HL-60 (cell line): Measurements from ENCODE around the gene NBDY.
A peak's percentile ranks its signal among the peaks of the same experiment; 100 is the strongest.
"Not testable (repeated sequence)": the region's sequence is repeated elsewhere in the genome, so short reads cannot be mapped to it uniquely, and the experiment has no call there.

Source experiments
- DNase-seq, 2 experiments: peaks; one replicate each; pipeline ENCODE4 v3.0.0-alpha.2; 2010 to 2020; ENCODE audit warnings: low read depth in 1 of 2, low spot score in 1 of 2
- H3K27ac ChIP-seq: fragments of 250-450 bp; sonication (Bioruptor Pico); replicated peaks from 2 replicates; pipeline ENCODE4 v1.5.1; 2020; ENCODE audit warnings: mild to moderate bottlenecking, moderate library complexity
- H3K27me3 ChIP-seq: fragments of 250-450 bp; sonication (Bioruptor Pico); 2 replicates; pipeline ENCODE4 v1.5.1; 2021; ENCODE audit warnings: mild to moderate bottlenecking, moderate library complexity; ENCODE audit not compliant: insufficient read depth, poor library complexity, severe bottlenecking
- H3K4me3 ChIP-seq: replicated peaks from 2 replicates; pipeline ENCODE4 v1.5.1; 2011; ENCODE audit warnings: mild to moderate bottlenecking, control low read depth, low read length; ENCODE audit not compliant: insufficient read depth
- GABPA ChIP-seq: IDR thresholded peaks from 2 replicates; pipeline ENCODE4 v1.6.1; 2012; ENCODE audit warnings: low read depth
- POLR2AphosphoS5 ChIP-seq: IDR thresholded peaks from 2 replicates; pipeline ENCODE4 v1.6.1; 2012; ENCODE audit warnings: low read depth
- SPI1 ChIP-seq: IDR thresholded peaks from 2 replicates; pipeline ENCODE4 v1.6.1; 2012; ENCODE audit warnings: low read depth, mild to moderate bottlenecking, borderline replicate concordance
- long read RNA-seq: library from polyadenylated mRNA; unstranded; transcript quantifications from one replicate; pipeline ENCODE4 v2.0.0, GENCODE V29; 2020
- TF ChIP-seq, protein P1 (sequence below): IDR thresholded peaks from one replicate; pipeline ENCODE4 v1.5.1; 2011; ENCODE audit warnings: low read length, control low read depth, inconsistent platforms; ENCODE audit not compliant: insufficient read depth
- TF ChIP-seq, protein P2 (sequence below): IDR thresholded peaks from 2 replicates; pipeline ENCODE4 v1.6.1; 2012; ENCODE audit warnings: low read depth; ENCODE audit not compliant: insufficient replicate concordance

Gene NBDY, protein sequence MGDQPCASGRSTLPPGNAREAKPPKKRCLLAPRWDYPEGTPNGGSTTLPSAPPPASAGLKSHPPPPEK
- long read RNA-seq, transcript NBDY-201 (3 exons, 1,529 nt), result major isoform, 40 of 43 reads
- long read RNA-seq, partial matches to known transcripts, result 0 of 43 reads
- long read RNA-seq, other reads (novel, unspliced or antisense), result 0 of 43 reads

DNA sequence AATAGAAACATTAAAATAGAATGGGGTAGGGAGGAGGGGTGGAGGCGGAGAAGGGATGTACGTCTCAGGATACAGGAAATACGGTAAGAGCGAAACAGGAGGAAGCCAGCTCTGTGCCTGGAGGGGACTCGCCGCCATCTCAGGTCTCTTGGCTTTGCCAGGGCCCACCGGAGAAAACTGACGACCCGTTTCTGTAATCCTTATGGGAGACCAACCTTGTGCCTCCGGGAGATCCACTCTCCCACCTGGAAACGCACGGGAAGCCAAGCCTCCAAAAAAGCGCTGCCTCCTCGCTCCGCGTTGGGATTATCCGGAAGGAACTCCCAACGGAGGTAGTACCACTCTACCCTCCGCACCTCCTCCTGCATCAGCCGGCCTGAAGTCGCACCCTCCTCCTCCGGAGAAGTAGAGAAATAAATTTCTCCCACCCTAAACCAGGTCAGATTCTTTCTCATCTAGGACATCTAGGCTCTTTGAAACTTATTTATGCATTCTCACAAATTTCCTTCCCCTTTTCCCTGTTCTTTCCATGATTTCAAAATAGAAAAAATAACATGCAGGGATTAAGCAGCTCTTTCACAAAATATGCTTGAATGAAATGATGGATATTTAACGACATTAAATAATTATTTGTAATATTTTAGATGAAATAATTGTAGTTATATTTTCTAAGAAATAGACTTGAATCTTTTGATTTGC is at the start of gene NBDY:
TSS of gene NBDY (plus strand) at position 92 of the 699 bp plus-strand sequence. CDS start at position 203, 111 bp downstream.
- peak within 1 kb of the TSS; percentile 66 for H3K27ac ChIP-seq
- TF ChIP-seq POLR2AphosphoS5 (no peak), GABPA (no peak), SPI1 (no peak)
- TF ChIP-seq, protein P1, sequence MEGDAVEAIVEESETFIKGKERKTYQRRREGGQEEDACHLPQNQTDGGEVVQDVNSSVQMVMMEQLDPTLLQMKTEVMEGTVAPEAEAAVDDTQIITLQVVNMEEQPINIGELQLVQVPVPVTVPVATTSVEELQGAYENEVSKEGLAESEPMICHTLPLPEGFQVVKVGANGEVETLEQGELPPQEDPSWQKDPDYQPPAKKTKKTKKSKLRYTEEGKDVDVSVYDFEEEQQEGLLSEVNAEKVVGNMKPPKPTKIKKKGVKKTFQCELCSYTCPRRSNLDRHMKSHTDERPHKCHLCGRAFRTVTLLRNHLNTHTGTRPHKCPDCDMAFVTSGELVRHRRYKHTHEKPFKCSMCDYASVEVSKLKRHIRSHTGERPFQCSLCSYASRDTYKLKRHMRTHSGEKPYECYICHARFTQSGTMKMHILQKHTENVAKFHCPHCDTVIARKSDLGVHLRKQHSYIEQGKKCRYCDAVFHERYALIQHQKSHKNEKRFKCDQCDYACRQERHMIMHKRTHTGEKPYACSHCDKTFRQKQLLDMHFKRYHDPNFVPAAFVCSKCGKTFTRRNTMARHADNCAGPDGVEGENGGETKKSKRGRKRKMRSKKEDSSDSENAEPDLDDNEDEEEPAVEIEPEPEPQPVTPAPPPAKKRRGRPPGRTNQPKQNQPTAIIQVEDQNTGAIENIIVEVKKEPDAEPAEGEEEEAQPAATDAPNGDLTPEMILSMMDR, result no peak
- TF ChIP-seq, protein P2, sequence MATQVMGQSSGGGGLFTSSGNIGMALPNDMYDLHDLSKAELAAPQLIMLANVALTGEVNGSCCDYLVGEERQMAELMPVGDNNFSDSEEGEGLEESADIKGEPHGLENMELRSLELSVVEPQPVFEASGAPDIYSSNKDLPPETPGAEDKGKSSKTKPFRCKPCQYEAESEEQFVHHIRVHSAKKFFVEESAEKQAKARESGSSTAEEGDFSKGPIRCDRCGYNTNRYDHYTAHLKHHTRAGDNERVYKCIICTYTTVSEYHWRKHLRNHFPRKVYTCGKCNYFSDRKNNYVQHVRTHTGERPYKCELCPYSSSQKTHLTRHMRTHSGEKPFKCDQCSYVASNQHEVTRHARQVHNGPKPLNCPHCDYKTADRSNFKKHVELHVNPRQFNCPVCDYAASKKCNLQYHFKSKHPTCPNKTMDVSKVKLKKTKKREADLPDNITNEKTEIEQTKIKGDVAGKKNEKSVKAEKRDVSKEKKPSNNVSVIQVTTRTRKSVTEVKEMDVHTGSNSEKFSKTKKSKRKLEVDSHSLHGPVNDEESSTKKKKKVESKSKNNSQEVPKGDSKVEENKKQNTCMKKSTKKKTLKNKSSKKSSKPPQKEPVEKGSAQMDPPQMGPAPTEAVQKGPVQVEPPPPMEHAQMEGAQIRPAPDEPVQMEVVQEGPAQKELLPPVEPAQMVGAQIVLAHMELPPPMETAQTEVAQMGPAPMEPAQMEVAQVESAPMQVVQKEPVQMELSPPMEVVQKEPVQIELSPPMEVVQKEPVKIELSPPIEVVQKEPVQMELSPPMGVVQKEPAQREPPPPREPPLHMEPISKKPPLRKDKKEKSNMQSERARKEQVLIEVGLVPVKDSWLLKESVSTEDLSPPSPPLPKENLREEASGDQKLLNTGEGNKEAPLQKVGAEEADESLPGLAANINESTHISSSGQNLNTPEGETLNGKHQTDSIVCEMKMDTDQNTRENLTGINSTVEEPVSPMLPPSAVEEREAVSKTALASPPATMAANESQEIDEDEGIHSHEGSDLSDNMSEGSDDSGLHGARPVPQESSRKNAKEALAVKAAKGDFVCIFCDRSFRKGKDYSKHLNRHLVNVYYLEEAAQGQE, result no peak
- peak in 1 of 2 experiments; percentile 36 for DNase-seq
- H3K27me3 ChIP-seq, result no peaks in the 10 kb centered on the region
- H3K4me3 ChIP-seq, result peak within 1 kb of the TSS; percentile 69

DNA sequence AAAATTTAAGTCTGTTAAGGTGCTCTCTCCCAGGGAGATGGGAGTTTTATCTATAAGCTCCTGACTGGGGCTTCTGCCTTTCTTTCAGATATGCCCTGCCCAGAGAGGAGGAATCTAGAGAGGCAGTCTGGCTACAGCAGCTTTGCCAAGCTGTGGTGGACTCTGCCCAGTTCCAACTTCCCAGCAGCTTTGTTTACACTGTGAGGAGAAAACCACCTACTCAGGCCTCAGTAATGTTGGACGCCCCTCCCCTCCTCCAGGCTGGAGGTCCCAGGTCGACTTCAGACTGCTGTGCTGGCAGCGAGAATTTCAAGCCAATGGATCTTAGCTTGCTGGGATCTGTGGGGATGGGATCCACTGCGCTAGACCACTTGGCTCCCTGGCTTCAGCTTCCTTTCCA is 24.5 kb upstream of the NBDY start:
- not testable (repeated sequence) for H3K4me3 ChIP-seq, H3K27ac ChIP-seq, H3K27me3 ChIP-seq, DNase-seq

DNA sequence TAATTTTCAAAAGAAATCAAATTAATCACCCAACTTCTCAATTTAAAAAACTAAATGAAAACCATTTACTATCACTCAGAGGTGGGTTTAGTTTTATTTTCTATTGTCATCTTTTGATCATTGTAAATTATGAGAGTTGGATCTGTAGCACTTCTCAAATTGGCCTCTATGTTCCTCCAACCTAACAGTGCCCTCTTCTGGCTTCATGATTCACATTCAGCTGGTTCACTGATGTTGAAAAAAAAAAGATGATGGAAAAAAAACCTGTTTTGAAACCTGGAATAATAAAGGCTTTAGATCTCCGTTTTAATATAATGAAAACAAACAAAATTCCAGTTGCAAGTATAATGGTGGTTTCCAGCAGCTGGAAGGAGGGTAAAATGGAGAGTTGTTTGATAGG is 2.4 kb upstream of the NBDY start:
- H3K27ac ChIP-seq, result no peak overlapping the region
- no peaks in the 10 kb centered on the region for H3K27me3 ChIP-seq
- no peak overlapping the region for H3K4me3 ChIP-seq
- peak in 1 of 2 experiments; percentile 22 for DNase-seq
- TF ChIP-seq GABPA (no peak), SPI1 (no peak), POLR2AphosphoS5 (no peak)
- TF ChIP-seq, protein P1, result no peak
- TF ChIP-seq, protein P2, result no peak

DNA sequence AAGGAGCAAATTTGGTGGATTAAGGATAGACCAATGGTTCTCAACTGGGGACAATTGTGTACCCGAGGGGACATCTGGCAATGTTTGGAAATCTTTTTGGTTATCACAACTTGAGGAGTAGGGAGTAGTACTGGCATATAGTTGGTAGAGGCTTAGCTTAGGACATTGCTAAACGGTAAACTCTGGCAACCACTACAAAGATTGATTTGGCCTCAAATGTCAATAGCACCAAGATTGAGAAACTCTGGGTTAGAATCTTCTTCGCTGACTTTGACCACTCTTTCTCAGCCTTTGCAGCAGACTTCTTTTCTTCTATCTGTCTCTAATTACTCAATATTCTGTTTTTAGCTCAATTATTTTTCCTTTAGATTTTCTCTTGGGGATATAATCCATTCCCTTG is 1.5 kb upstream of the NBDY start:
- Histone ChIP-seq H3K4me3 (no peak overlapping the region), H3K27me3 (no peaks in the 10 kb centered on the region), H3K27ac (no peak overlapping the region)
- DNase-seq, result no peak
- TF ChIP-seq GABPA, result no peak
- TF ChIP-seq, protein P1, result no peak
- TF ChIP-seq SPI1, result no peak
- no peak for TF ChIP-seq POLR2AphosphoS5
- TF ChIP-seq, protein P2, result no peak
